NCI-H2227 (cell line): ENCODE measurements around the gene FEZF2.
A peak's percentile ranks its signal among the peaks of the same experiment; 100 is the strongest.

ENCODE experiments used
- DNase-seq: peaks from one replicate; lab custom pipeline; 2025; ENCODE audit not compliant: unreplicated experiment; lab: John Stamatoyannopoulos, UW

The FEZF2 gene

DNA sequence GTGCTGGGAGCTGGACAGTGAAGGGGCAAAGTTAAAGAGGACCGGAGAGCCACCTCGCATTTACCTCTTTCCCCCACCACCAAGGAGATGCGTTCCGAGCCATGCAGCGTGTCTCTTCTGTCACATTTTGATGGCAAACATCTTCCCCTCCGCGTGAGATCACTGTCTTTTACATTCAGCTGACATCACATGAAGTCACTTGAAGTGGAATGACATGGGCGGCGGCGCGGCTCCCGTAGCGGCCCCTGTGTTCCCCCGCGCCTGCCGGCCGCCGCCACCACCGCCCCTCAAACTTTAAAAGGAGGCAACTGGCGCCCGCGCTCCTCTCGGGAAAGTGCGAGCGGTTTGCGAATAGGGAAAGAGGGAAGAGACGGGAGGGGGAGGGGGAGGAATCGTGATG lies at the start of gene FEZF2:
FEZF2 (minus strand) TSS at position 336 of the 400 bp plus-strand sequence. CDS start 682 bp downstream, outside the sequence.
- DNase-seq, result no peak

DNA sequence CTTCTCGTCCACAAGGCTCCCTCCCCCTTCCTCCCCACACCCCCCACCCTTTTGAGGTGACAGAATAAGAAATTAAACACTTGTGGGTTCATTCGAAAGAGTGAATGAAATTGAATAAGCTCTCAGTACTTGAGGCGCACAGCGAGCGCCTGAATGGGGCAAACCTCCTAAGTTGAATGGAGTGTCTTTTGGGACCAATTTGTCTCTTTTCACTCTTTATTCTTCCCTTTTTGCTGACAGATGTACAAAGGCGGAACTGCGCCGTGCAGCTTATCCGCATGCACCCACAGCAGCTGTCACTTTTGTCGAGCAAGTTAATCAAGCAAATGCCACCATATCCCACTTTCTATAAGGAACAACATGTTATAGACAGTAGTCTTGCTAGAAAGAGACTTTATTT lies 47.9 kb upstream of the FEZF2 start:
- DNase-seq, result no peak

DNA sequence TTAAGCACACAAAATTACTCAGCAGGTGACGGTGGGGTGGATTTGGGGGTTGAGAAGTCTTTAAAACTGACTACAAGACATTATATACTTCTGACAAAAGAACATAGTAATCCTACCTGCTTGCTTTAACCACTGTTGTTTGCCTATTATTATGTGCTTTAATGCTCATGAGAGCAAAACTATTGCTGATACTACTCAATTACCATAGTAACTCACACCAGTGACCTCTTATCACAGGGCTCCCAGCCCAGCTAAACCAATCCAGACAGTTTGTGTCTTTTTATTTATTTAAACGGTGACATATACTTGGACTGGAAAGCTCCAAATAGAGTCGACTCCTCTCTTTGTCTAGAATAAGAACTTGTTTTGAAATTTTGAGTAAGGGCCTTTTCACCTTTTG lies 42.8 kb upstream of the FEZF2 start:
- peak; percentile 22 for DNase-seq

DNA sequence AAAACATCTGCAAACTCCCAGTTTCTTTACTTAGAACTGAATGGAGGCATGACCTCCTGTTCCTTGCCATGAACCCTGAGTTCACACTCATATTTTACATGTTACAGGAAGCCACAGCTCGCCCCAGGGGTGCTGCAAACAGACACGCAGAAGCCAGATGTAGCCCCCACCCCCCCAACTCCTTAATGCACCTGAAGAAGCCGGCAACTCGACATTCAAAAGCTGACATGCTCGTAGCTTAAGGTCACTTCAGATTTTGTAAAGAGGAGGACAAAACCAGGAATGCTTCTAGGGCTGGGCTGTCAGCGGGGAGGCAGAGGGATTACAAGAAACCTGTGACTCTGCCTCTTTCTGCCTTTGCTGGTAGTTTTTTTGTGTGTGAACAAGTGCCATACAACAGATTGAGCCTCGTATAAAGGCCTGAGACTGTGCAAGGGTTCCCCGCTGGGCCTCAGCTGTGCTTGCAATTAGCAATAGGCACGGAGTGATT lies 42.0 kb upstream of the FEZF2 start:
- DNase-seq, result peak; percentile 54

DNA sequence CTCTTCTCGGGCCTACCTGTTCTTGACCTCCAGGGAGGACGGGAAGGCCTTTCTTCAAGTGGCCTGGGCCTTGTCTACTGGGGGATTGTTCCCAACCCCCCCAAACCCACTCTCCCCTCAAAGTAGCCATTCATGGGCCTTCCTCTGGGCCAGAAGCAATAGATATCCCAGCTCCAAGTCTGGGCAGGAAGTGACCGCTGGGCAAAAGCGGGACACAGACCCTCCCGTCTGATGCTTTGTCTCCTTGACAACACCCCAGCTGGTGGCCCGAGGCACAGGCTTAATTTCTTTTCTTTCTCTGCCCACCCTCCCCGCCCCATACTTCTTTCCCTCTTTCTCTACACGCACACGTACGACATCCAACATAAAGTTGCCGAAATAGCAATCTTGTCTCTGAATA lies 41.4 kb upstream of the FEZF2 start:
- DNase-seq, result peak; percentile 3

DNA sequence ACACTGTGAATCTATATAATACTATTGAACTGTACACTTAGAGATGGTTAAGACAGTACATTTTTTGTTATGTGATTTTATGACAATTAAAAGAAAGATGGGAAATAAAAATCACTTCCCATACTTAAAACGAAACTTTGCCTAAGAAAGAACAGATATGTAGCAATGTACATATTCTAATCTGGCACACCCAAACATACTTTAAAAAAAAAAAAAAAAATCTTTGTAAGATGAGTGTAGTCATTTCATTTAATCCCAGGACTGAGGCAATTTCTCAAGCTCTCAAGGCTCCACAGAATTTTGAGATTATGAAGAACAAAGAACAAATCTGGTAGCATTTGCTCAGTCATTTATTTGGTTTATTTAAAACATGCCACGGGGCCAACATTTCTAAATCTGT lies 40.3 kb upstream of the FEZF2 start:
- DNase-seq, result no peak

DNA sequence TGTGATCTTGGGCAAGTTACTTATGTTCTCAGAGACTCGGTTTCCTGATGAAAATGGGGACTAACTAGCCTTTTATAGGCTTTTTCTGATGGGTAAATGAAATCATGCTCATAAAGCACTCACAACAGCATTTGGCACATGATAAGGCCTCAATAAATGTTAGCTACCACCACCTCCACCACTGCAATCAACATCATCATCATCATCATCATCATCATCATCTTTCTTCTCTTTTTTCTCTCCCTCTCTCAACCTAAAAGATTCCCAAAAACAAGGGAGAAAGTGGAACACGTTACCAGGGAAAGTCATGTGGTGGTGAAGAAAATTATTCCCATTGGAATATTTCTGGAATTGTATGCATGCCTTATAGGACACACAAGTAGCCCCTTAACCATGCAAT lies 33.6 kb upstream of the FEZF2 start:
- DNase-seq, result no peak

DNA sequence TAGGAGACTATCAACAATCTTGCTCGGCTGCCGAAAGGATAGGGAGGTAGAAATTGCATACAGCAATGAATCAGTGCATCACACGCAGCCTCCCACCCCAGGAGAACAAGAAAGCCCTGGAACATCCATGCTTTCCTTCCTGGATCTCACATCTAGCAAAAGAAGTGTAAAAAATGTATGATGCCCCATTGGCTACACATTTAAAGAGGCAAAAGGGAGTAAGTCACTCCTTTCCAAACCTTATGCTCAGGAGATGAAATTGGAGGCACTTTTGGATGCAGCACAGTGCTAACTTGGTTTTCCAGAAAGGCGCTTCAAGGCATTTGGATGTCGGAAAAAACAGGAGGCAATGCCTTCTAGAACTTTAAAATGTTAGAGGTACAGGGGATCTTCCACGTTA lies 32.2 kb upstream of the FEZF2 start:
- no peak for DNase-seq

DNA sequence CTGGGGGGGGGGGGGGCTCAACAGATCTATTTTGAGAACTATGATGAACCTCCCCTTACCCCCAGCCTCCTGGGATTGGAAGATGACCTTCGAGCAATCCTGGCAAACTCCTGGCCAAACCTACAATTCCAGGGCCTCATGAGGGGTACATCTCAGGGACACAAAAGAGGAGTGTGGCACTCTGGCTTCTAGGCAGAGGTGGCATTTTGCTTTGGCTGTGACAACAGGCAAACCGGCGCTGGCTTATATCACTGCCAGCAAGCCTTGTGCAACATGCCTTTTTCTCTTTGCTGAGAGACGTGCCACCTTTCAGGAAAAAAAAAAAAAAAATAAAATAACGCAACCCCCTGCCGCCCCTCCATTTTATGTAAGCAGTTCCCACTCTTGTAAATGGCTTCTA lies 31.8 kb upstream of the FEZF2 start:
- DNase-seq, result no peak

DNA sequence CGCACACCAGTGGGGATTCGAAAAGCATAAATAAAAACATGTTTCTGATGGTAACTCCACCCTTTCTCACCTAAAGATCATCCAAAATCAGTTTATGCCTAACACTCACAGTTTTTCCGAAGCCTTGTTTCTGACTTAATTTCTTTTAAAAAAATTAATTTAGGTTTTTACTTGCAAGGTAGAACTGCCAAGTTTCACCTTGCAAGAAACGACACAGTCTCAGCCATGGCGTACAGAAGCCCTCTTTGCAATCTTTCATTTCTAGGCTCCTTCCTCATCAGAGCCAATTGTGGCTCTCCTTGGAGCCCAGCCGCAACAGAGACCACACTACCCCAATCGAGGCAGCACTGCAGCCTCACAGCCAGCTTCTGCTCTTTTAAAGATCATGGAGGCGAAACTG lies 31.0 kb upstream of the FEZF2 start:
- DNase-seq, result no peak

DNA sequence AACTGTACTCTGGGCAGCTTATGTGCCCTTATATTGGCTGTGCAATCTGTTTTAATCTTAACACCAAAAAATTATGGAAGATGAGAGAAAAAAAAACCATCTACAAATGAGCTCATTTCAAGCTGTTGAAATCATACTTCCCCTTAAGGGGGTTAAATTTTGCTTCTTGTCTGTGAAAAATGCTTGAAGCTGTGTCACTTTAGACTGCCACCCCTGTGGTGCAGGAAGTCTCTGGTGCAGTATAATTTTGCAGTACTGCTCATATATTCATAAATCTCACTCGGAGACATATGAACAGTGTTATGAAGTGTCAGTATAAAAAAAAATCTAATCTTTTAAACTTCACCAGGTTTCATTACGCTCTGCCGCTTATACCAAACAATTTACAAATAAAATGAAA lies 30.4 kb upstream of the FEZF2 start:
- no peak for DNase-seq

DNA sequence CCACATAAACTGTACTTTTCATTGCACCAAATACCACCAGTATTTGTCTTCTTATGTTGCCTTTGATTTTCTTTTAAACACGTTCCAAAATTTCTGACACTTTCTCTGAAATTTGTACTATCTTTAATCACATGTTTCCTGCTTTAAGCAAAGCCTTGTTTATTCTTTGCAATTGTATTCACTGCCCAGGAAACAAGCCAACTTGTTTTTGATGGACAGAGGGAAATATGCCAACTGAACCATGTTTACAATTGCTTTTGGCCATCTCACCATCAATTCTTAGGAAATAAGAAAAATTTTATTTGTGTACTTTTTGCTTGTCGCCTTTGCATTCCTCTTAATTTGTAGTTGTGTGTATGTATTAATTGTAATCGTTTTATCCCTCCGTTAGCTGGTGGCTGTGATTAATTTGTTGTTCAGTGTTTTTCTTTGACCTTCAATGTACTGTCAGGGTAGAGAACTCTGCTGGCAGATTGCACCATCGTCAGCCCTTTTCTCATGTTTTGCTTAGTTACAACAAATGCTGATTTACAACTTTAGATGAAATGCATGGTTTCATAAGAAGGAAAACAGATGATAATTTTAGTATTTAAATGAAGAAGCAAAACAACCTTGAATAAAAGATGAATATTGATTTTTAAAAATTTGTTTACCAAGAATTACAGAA lies 19.4 kb upstream of the FEZF2 start:
- no peak for DNase-seq

DNA sequence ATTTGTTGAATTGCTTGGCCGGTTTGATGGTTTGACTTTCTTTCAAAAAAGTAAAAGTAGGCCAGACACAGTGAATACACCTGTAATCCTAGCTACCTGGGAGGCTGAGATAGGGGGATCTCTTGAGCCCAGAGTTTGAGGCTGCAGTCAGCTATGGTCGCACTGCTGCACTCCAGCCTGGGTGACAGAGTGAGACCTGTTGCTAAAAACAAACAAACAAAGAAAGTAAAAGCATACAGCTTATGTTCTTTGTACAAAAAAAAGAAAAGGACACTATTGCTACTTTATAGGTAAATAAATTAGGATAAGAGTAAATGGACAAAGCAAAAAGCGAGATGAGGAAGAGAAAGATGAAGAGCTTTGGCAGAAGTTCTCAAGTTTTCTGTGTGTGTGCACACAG lies 13.9 kb upstream of the FEZF2 start:
- DNase-seq, result no peak

DNA sequence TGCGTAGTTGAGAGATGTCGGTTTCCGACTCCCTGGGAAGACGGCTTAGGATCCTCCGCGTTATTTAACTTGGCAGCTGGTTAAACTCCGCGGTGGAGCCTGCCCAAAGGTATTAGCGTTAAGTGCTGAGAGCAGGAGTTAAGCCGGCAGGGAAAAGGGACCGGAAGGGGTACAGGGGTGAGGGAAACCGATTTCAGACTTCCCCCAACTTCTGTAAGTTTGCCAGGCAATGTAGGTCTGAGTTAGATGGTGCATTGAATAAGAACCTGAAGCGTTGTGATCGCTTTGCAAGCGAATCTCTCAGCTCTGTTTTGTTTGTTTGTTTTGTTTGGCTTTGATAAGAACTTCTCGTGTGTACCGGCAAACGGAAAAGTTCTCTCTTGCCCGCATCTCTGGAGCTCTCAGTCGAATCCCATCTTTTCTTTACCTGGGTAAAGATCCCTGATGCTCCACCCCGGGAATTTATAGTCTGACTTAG lies 6.0 kb upstream of the FEZF2 start:
- DNase-seq, result no peak

DNA sequence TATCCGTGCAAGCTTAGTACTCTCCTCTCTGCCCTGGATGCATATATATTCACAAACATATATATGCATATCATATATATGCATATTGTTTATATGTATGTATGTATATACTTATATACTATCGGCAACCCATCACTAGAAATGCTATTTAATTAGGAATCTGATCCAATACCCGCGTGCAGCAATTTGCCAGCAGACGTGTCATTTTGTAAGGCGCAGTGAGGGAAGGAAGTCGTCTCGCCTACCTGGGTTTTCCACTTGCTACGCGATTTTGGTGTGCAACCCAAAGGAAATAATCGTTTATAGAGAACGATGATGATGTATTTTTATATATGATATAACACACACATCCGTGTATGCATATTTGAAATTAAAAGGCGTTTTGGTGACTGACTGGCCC lies 5.6 kb upstream of the FEZF2 start:
- DNase-seq, result no peak

DNA sequence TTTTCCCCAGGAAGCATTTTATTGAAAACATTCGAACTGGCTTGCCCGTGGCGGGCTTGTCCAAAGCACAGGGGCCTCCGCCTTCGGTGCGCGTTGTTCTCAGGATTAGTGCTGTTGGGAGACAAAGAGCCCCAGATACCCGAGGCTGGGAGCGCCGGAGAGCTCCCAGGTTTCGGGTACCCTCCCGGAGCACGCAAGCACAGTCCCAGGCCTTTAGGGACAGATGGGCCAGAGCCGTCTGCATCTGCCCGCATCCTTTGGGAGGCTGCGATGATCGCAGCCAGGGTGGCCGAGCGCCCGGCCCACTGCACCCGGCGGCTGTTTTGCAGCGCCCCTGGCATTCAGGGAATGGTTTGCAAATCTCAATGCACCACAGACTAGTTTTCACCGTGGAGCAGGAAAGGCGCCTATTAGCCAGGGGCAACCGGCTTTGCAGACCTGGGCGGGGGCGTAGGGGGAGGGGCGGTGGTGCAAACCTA lies 5.0 kb upstream of the FEZF2 start:
- DNase-seq, result peak; percentile 9

DNA sequence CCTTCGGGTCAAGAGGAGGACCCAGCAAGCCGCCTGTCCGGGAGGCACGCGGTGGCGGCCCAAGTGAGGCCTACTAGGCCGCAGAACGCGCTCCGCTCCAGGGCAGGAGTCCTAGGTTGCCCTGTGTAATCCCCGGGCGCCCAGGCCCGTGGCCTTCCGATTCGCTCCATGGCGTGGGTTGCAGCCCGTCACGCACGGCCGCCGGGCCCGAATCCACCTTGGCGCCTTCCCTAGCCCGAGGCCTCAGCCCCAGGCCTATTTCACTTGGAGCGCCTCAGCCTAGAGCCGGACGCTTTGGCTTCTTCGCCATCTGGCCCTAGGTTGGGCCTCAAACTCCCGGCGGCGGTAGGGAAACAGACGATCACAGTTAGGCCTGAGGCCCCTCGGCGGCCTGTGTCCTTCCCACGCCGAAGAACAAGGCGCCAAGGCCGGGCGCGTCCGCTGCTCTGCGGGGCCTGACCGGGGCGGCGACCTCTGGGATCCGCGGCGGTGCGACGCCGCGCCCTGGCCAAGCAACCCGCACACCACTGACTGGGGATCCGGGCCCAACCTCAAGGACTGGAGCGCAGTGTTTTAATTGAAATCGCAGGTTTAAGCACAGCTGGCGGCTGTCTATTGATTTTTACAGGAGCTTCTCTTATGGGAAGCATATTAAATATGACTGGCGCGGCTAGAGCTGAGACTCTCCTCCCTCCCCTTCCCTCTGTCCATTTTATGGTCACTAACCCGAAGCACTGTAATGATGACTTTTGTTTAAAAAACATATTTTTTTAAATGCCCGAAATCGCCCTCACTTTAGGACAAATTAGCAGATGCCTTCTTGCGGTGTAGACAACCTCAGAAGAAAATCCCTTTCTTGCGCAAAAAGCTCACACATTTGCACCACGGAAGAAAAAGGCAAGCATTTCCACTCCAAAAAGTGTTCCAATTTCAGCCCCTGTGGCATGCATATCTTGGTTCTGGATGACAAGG lies 3.8 kb upstream of the FEZF2 start:
- no peak for DNase-seq

DNA sequence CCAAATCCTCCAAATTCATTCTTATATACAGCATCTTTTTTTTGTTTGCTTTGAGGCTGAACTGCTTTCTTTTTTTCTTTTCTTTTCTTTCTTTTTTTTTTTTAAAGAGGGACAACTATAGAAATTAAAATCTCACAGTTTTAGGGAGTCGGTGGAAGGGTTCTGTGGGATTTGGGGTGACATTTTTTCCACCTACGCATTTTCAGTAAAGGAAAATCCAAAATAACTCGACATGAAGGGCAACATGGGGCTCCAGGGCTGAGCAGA lies 3.0 kb upstream of the FEZF2 start:
- DNase-seq, result no peak

DNA sequence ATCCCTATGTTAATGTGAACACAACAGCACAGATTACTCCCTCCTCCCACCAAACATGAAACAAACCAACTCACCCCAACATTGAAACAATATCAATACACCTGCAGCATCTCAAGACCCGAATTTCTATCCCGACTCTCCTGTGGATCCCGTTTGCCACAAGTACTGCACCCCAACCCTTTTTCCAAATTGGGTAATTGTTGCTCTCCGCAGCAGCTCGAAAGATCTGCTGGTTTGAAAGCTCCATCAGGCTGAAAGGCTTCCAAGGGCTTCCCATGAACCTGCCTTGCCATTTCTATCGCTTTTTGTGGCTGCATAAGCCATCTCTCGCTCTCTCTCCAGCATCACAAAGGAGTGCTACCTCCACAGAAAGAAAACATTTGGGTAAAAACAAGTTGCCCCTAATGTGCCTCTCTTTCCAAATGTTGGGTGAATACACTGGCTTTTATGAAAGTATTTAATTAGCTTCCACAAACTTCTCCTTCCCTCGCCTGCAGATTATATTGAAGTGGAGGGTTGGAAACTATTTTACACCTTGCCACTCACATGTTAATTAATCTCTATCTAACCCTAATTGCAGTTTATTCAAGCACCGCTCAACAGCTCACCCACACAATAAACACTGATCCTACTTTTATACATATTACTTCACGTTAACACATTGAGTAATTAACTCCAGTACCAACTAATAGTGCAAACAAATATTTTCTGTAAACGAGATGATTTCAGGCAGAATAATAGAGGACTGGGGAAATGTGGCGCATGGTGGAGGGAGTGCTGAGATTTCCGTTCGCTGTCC lies 2.5 kb upstream of the FEZF2 start:
- no peak for DNase-seq

DNA sequence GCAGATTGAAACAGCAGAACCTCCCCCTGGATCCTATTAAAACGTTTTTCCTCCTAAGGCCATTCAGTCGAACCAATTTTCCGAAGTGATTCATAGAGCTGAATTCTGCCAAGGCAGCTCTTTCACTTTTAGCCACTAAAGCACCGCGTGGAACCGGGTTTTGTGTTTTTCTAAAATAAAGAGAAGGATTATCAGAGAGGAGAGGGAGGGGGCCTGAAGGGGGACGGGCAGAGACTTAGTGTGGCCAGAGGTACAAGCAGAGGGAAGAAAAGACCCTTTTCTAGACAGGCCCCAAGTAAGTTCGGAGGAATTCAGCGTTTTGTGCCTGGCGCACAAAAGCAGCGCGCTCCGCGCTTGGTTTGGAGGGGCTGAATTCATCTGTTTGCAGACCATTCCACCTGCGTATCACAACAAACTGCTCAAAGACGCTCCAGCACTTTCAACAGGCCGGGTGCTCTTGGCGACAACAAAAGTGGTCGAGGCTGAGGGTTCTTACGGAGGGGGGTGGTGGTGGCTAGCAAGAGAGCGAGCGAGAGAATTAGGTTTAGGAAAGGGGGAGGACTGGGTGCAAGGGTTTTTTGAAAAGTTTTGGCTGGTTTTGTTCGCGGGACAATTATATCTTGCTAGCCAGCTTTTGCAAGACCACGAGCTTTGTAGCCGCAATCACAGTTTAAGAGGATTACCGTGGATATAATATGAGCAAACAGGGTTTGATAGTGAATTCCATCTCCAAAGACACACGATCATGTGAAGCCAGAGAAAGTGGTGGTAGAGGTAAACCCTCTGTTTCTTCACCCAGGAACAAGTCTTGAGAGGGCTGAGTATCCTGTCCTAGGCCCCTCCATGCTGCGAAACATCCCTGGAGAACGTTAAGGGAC lies 1.2 kb upstream of the FEZF2 start:
- no peak for DNase-seq
